OCI-LY3 (cell line): ENCODE results near the gene TPM3.

Experiments used
- H2AFZ ChIP-seq: fragments of 200-600, 300-600 bp; shearing (Covaris generic); 2 replicates; pipeline ENCODE4 v1.6.0; 2014; ENCODE audit warnings: antibody characterized with exemption, low read depth, low read length
- H3K27ac ChIP-seq: fragments of 200-600, 300-600 bp; sonication (generic); 2 replicates; pipeline ENCODE4 v1.5.1; 2014; ENCODE audit warnings: mild to moderate bottlenecking, low read length, moderate library complexity, mixed read lengths
- H3K27me3 ChIP-seq: fragments of 200-600, 300-600 bp; sonication (generic); 2 replicates; pipeline ENCODE4 v1.6.1; 2014; ENCODE audit warnings: low read depth, low read length, mixed read lengths
- H3K36me3 ChIP-seq: fragments of 200-600, 300-600 bp; sonication (generic); replicated peaks from 2 replicates; pipeline ENCODE3; 2014; ENCODE audit warnings: low read depth, low read length, mixed read lengths
- H3K4me1 ChIP-seq: fragments of 300-600, 200-600 bp; sonication (generic); 2 replicates; pipeline ENCODE4 v1.6.1; 2014; ENCODE audit warnings: low read length, mixed read lengths
- H3K4me2 ChIP-seq: fragments of 200-600, 300-600 bp; sonication (generic); 2 replicates; pipeline ENCODE4 v1.6.1; 2014; ENCODE audit warnings: low read length, mixed read lengths
- H3K4me3 ChIP-seq: fragments of 300-600, 200-600 bp; sonication (generic); 2 replicates; pipeline ENCODE4 v1.5.1; 2014; ENCODE audit warnings: antibody characterized with exemption, mild to moderate bottlenecking, low read length, moderate library complexity
- H3K79me2 ChIP-seq: fragments of 300-600, 200-600 bp; shearing (Covaris generic); 2 replicates; pipeline ENCODE4 v1.6.1; 2014; ENCODE audit warnings: mild to moderate bottlenecking, low read length, mixed read lengths
- H3K9ac ChIP-seq: fragments of 300-600, 200-600 bp; shearing (Covaris generic); 2 replicates; pipeline ENCODE4 v1.6.0; 2014; ENCODE audit warnings: mild to moderate bottlenecking, low read length, moderate library complexity
- H3K9me3 ChIP-seq: fragments of 200-600, 300-600 bp; shearing (Covaris generic); 2 replicates; pipeline ENCODE4 v1.6.1; 2014; ENCODE audit warnings: low read length, mixed read lengths; ENCODE audit not compliant: insufficient read depth
- H4K20me1 ChIP-seq: fragments of 200-600, 300-600 bp; sonication (generic); 2 replicates; pipeline ENCODE4 v1.6.1; 2016; ENCODE audit warnings: low read length, mixed read lengths; ENCODE audit not compliant: insufficient read depth
- CTCF ChIP-seq: fragments of 200-600, 300-600 bp; sonication (generic); IDR thresholded peaks from 2 replicates; pipeline ENCODE4 v1.5.1; 2014; ENCODE audit warnings: antibody characterized with exemption, low read length, low read depth
- EZH2phosphoT487 ChIP-seq: fragments of 200-600 bp; shearing (Covaris generic); IDR thresholded peaks from 2 replicates; pipeline ENCODE4 v1.6.1; 2018; ENCODE audit warnings: antibody characterized with exemption, mixed run types, low read depth

TPM3 gene

GRCh38 chr1:154213274-154213673, 21.4 kb upstream of the TPM3 start:
- TF ChIP-seq CTCF (no peak), EZH2phosphoT487 (no peak)
- Histone ChIP-seq H3K4me3 (no peak overlapping the region), H2AFZ (no peak overlapping the region), H3K9me3 (no peaks in the 10 kb centered on the region), H3K27me3 (no peaks in the 10 kb centered on the region), H3K9ac (no peak overlapping the region), H3K79me2 (peaks cover 46% of the 10 kb centered on the region), H3K4me1 (peaks cover under 1% of the 10 kb centered on the region; the same call in 1 of the 2 replicates), H4K20me1 (no peaks in the 10 kb centered on the region), H3K4me2 (no peak overlapping the region), H3K27ac (no peak overlapping the region), H3K36me3 (peaks cover 51% of the 10 kb centered on the region)

GRCh38 chr1:154212083-154212482, 20.2 kb upstream of the TPM3 start:
- Histone ChIP-seq H3K27me3 (no peaks in the 10 kb centered on the region), H3K4me3 (no peak overlapping the region)
- TF ChIP-seq CTCF (no peak), EZH2phosphoT487 (no peak)

DNA sequence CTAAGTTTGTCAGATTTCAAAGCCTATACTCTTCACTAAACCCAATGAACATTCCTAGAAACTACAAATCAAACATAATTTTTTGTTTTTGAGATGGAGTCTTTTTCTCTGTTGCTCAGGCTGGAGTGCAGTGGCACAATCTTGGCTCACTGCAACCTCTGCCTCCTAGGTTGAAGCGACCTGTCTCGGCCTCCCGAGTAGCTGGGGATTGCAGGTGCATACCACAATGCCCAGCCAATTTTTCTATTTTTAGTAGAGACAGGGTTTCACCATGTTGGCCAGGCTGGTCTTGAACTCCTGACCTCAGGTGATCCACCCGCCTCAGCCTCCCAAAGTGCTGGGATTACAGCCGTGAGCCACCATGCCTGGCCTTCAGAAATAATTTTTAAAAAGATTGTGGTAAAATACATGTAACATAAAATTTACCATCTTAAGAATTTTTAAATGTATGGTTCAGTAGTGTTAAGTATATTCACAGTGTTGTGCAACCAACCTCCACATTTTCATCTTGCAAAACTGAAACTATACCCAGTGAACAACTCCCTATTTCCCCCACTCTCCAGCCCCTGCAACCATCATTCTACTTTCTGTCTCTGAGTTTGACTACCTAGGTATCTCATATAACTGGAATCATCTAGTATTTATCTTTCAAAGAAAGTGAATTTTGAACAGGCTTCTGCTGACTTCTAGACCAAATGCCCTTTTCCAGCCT, 16.9 kb upstream of the TPM3 start:
- no peak overlapping the region for H3K27ac ChIP-seq
- H3K9me3 ChIP-seq, result no peaks in the 10 kb centered on the region
- no peak for TF ChIP-seq CTCF
- TF ChIP-seq EZH2phosphoT487, result no peak
- no peak overlapping the region for H2AFZ ChIP-seq
- H3K27me3 ChIP-seq, result no peaks in the 10 kb centered on the region
- H3K79me2 ChIP-seq, result peaks cover 4% of the 10 kb centered on the region; the same call in 1 of the 2 replicates
- H3K4me3 ChIP-seq, result no peak overlapping the region
- no peak overlapping the region for H3K4me2 ChIP-seq
- H4K20me1 ChIP-seq, result peaks cover 3% of the 10 kb centered on the region
- H3K4me1 ChIP-seq, result no peaks in the 10 kb centered on the region
- no peak overlapping the region for H3K9ac ChIP-seq
- peaks cover 55% of the 10 kb centered on the region for H3K36me3 ChIP-seq

More at GRCh38 chr1:154212083-154212482, 20.2 kb upstream of the TPM3 start:
- Histone ChIP-seq H3K4me1 (no peaks in the 10 kb centered on the region), H3K9ac (no peak overlapping the region), H4K20me1 (peaks cover under 1% of the 10 kb centered on the region), H3K4me2 (no peak overlapping the region), H3K9me3 (no peaks in the 10 kb centered on the region), H3K36me3 (peaks cover 46% of the 10 kb centered on the region), H3K27ac (no peak overlapping the region), H2AFZ (no peak overlapping the region), H3K79me2 (peaks cover 34% of the 10 kb centered on the region)

- Histone ChIP-seq H2AFZ (no peak overlapping the region), H3K4me2 (no peak overlapping the region), H3K4me3 (no peak overlapping the region), H3K36me3 (peaks cover 41% of the 10 kb centered on the region), H3K4me1 (no peaks in the 10 kb centered on the region), H3K79me2 (no peaks in the 10 kb centered on the region), H3K9ac (no peak overlapping the region), H4K20me1 (peaks cover 3% of the 10 kb centered on the region), H3K9me3 (no peaks in the 10 kb centered on the region), H3K27me3 (no peaks in the 10 kb centered on the region), H3K27ac (no peak overlapping the region)
- TF ChIP-seq EZH2phosphoT487 (no peak), CTCF (no peak)
These were observed 15.4 kb upstream of the TPM3 start for GRCh38 chr1:154207262-154207661.
